ENCODE measurements around the gene NUMB.
A peak's percentile ranks its signal among the peaks of the same experiment; 100 is the strongest.

The NUMB gene

GRCh38 chr14:73460691-73461127, 2.4 kb upstream of the NUMB start:
- DNase-seq (ENCODE audit: low read depth) = no peak
- no peak overlapping the region for H3K4me3 ChIP-seq (ENCODE audit: low read depth, low read length)
- no peak for TF ChIP-seq CTCF (IDR thresholded peaks at IDR 0.05; ENCODE audit: low read depth, low read length, missing control alignments)
- in situ Hi-C loops (cut with HindIII; ENCODE audit: low sequenced_read_pairs) = loop anchor here (10.0 kb wide), 1 partner anchor 276 kb away; no protein-coding TSS in a partner anchor

- no peak for TF ChIP-seq CTCF (IDR thresholded peaks at IDR 0.05; ENCODE audit: low read depth, low read length, missing control alignments)
- no peak for DNase-seq (ENCODE audit: low read depth)
- in situ Hi-C loops (cut with HindIII; ENCODE audit: low sequenced_read_pairs) = loop anchor here (10.0 kb wide), 1 partner anchor 275 kb away; no protein-coding TSS in a partner anchor
- no peak overlapping the region for H3K4me3 ChIP-seq (ENCODE audit: low read depth, low read length)
Observed at GRCh38 chr14:73459959-73460358, 1.6 kb upstream of the NUMB start.

GRCh38 chr14:73457924-73458182, 493 bp downstream of the NUMB start:
- TF ChIP-seq CTCF (IDR thresholded peaks at IDR 0.05; ENCODE audit: low read depth, low read length, missing control alignments) = no peak

GRCh38 chr14:73457041-73457923, 1.1 kb downstream of the NUMB start:
- H3K4me3 ChIP-seq (ENCODE audit: low read depth, low read length) = peak overlapping the region; percentile 94
- DNase-seq (ENCODE audit: low read depth) = no peak
- TF ChIP-seq CTCF (IDR thresholded peaks at IDR 0.05; ENCODE audit: low read depth, low read length, missing control alignments) = no peak
- in situ Hi-C loops (cut with HindIII; ENCODE audit: low sequenced_read_pairs) = no loop called here

More at GRCh38 chr14:73457924-73458182, 493 bp downstream of the NUMB start:
- DNase-seq (ENCODE audit: low read depth) = no peak
- in situ Hi-C loops (cut with HindIII; ENCODE audit: low sequenced_read_pairs) = no loop called here
- peak overlapping the region; percentile 94 for H3K4me3 ChIP-seq (ENCODE audit: low read depth, low read length)

GRCh38 chr14:73455294-73455693, 3.1 kb downstream of the NUMB start:
- TF ChIP-seq CTCF (IDR thresholded peaks at IDR 0.05; ENCODE audit: low read depth, low read length, missing control alignments) = no peak
- in situ Hi-C loops (cut with HindIII; ENCODE audit: low sequenced_read_pairs) = no loop called here
- H3K4me3 ChIP-seq (ENCODE audit: low read depth, low read length) = no peak overlapping the region
- DNase-seq (ENCODE audit: low read depth) = no peak

- no peak for TF ChIP-seq CTCF (IDR thresholded peaks at IDR 0.05; ENCODE audit: low read depth, low read length, missing control alignments)
- DNase-seq (ENCODE audit: low read depth) = peak; percentile 61
- H3K4me3 ChIP-seq (ENCODE audit: low read depth, low read length) = no peak overlapping the region
- in situ Hi-C loops (cut with HindIII; ENCODE audit: low sequenced_read_pairs) = no loop called here
Observed at GRCh38 chr14:73452341-73453186, 5.8 kb downstream of the NUMB start.

Measured in astrocyte of the cerebellum (primary cell).